DMS53 treated with DMSO at 0.1 percent for 48 hours (cell line): ENCODE results near the gene RAB4B.
"Not testable (repeated sequence)": the region's sequence is repeated elsewhere in the genome, so short reads cannot be mapped to it uniquely, and the experiment has no call there.

Source experiments
- DNase-seq: peaks from one replicate; lab custom pipeline; 2025; ENCODE audit not compliant: unreplicated experiment; lab: John Stamatoyannopoulos, UW

RAB4B gene, protein sequence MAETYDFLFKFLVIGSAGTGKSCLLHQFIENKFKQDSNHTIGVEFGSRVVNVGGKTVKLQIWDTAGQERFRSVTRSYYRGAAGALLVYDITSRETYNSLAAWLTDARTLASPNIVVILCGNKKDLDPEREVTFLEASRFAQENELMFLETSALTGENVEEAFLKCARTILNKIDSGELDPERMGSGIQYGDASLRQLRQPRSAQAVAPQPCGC

DNA sequence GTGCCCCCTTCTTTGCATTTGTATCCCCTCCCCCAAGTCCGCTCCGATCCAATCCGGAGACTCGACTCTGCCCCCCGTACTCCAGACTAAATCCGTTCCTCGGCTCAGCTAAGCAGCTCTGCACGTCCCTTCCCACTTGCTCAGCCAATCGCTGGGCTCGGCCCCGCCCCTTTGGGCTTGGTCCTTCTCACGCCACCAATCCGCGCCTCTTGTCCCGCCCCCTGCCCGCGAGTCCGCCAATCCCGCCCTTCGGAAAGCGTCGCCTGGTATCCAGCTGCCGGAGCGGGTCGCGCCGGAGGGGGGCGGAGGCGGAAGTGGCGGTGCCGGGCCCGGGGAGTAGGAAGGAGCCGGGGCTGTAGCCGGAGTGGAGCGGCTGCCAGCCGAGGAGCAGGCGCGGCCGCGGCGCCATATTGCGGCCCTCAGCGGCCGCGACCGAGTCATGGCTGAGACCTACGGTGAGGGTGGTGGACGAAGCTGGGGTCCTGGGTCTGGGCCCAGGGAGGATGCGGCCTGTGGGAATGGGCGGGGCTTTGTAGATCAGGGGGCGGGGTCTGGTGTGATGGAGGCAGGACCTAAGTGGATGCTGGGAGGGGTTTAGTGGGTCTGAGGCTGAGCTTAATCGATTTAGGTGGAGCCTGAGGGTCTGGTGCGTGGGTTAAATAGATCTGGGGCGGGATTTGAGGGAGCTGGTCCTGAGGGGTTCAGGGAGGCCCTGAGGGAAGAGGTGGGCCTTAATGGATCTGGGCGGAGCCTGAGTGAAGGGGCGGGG, at the start of gene RAB4B:
Gene RAB4B, plus strand, starts transcription at position 311 of the 769 bp plus-strand sequence. Its CDS starts 129 bp downstream, at position 440.
- peak; percentile 99 for DNase-seq

DNA sequence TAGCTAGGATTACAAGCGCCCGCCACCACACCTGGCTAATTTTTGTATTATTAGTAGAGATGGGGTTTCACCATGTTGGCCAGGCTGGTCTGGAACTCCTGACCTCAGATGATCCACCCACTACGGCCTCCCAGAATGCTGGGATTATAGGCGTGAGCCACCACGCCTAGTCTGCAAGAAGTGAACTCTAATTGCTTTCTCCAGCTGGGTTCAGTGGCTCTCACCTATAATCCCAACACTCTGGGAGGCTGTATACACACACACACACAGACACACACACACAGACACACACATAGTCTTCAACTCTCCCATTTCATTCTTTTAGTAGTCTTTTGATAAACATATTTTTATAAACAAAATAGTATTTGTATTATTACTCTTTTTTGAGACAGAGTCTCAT, 48.0 kb upstream of the RAB4B start:
- not testable (repeated sequence) for DNase-seq

DNA sequence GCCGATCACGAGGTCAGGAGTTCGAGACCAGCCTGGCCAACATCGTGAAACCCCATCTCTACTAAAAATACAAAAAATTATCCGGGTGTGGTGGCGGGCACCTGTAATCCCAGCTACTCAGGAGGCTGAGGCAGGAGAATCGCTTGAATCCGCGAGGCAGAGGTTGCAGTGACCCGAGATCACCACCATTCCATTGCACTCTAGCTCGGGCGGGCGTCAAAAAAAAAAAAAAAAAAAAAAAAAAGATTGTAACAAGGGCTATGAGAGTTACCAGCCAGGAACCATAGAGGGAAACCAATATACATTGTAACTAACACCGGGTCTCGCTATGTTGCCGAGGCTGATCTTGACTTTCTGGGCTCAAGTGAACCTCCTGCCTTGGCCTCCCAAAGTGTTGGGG, 45.7 kb upstream of the RAB4B start:
- DNase-seq = not testable (repeated sequence)

DNA sequence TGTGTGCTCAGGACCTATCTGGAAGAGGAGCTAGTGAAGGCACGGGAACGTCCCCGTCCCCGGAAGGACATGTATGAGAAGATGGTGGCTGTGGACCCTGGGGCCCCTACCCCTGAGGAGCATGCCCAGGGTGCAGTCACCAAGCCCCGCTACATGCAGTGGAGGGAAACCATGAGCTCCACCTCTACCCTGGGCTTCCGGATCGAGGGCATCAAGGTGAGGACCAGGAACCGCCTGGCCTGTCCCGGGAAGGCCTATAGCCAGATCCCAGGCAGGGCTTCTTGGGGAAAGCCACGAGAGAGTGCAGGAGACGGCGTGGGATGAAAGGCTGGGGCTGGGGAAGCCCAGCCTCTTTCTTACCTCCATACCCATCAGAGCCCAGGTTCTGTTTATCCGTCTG, 44.9 kb upstream of the RAB4B start:
- no peak for DNase-seq

DNA sequence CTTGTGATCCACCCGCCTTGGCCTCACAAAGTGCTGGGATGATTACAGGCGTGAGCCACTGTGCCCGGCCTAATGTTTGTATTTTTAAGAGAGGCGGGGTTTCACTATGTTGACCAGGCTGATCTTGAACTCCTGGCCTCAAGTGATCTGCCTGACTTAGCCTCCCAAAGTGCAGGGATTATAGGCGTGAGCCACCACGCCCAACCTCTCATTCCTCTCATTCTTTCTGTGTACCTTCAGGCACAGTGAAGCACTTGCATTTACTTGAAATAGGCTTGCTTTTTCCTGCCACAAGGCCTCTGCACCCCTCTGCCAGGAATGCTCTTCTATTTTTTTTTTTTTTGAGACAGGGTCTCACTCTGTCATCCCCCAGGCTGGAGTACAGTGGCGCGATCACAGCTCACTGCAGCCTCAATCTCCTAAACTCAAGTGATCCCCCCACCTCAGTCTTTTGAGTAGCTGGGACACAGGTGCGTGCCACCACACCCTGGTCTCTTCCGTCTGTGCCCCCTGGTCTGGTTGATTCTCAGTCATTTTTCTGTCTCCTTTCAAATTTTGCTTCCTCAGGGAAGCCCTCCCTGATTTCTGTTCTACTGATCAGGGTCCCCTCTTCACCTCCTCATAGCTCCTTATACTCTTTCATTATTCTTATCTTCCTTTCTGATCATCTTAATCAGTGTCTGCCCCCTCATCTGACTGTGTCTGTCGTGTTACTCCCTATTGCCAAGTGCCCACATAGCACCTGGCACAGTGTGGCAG, 42.9 kb upstream of the RAB4B start:
- no peak for DNase-seq

DNA sequence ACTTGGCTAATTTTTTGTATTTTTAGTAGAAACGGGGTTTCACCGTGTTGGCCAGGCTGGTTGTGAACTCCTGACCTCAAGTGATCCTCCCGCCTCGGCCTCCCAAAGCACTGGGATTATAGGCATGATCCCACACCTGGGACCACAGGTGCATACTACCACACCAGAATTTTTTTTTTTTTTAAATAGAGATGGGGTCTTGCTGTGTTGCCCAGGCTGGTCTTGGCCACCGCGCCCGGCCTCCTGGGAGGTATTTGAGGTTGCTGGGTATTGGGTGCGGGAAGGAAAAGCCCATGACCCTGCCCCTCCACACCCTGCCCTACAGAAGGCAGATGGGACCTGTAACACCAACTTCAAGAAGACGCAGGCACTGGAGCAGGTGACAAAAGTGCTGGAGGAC, 41.4 kb upstream of the RAB4B start:
- no peak for DNase-seq

DNA sequence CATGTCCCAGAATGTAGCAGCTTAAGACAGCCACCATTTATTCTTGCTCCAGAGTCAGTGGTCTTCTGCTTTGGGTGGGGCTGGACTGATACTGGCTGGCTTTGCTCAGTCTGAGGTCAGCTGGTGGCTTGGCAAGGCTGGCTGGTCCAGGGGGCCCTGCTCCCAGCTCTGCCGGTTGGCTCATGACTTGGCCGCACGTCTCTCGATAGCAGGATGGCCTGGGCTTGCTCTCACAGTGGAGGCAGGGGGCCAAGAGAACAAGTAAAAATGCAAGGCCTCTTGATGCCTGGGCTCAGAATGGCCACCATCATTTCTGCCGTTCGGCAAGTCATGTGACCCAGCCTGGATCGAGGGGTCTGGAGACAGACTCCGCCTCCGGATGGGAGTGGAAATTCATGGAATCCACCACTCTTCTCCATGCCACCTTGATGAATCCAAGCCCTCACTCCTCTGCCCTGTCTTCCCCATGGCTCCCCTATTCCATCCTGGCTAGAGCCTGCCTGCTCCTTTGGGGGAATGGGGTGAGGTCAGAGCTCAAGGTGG, 40.9 kb upstream of the RAB4B start:
- DNase-seq = no peak

DNA sequence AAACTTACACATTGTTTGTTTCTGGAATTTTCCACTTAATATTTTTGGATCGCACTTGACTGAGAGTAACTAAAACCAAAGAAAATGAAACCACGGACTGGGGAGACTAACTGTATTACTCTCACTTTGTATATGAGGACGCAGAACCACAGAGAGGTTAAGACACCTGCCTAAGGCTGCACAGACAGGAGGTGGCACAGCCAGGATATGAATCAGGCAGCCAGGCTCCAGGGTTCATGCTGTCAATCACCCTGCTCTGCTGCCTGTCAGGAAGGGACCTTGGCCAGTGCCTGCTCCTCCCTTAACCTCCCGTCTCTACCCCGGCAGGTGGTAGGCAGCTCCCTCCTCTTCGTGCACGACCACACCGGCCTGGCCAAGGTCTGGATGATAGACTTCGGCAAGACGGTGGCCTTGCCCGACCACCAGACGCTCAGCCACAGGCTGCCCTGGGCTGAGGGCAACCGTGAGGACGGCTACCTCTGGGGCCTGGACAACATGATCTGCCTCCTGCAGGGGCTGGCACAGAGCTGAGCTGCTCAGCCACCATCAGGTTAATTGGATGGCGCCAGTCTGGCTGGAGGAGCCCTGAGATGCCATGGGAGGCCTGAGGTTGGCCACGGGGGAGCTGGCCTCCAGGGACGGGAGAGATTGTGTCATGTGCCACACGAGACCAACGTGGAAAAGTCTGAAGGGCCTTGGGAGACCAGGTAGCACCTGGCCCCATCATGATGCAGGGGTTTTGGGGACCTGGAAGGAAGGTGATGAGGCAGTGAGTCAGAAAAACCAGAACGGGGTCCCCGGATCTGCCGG, 38.8 kb upstream of the RAB4B start:
- no peak for DNase-seq

DNA sequence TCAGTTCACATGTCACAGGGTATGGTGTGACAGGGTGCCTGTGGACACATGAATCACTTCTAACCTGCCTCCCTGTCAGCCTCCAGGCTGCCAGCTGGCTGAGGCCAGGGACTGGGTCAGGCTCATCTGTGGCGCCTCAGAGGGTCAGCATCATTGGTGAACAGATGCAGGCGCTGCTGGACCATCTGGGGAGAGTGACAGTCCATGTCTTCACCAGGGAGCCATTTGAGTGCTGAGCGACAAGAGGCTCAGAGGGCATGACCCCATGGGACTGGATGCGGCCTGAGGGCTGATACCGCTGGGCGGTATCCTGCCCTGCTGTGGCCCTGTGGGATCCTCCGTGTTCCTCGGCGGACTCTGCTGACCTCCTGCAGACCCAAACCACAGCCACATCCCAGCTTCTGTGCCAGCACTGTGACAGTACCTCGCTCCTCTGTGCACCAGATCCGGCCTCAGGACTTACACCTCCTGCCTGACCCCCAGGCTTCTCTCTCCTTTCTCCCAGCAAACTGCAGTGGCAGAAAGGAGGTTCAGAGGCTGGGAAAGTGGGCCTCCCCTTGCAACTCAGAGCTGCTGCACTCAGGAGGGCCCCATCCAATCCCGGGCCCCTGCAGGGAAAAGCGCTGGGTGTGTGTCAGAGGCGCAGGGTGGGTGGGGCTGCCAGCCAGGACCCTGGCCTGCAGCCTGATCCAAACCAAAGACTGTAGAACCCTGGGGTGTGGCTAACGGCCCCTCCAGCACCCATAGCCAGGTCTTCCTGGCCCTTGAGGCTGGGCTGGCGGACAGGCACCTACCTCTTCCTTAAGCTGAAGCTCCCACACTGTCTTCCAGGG, 38.0 kb upstream of the RAB4B start:
- no peak for DNase-seq

DNA sequence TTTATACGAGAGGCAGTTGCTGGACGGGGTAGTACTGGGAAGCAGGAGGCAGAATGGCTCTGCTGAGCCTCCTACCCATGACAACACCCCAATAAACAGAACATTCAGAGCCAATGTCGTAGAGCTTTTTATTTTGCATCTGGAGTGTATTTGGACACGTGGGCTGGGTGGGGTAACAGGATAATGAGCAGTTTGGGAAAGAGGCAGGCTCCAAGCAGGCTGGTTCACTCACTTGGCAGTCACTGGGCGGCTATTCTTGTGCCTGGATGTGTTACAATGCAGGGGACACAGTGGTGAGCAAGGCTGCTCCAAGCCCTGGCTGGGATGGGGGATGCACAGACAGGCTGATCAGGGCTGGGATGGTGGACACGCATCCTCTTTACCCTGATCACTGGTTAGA, 37.3 kb upstream of the RAB4B start:
- DNase-seq = no peak

DNA sequence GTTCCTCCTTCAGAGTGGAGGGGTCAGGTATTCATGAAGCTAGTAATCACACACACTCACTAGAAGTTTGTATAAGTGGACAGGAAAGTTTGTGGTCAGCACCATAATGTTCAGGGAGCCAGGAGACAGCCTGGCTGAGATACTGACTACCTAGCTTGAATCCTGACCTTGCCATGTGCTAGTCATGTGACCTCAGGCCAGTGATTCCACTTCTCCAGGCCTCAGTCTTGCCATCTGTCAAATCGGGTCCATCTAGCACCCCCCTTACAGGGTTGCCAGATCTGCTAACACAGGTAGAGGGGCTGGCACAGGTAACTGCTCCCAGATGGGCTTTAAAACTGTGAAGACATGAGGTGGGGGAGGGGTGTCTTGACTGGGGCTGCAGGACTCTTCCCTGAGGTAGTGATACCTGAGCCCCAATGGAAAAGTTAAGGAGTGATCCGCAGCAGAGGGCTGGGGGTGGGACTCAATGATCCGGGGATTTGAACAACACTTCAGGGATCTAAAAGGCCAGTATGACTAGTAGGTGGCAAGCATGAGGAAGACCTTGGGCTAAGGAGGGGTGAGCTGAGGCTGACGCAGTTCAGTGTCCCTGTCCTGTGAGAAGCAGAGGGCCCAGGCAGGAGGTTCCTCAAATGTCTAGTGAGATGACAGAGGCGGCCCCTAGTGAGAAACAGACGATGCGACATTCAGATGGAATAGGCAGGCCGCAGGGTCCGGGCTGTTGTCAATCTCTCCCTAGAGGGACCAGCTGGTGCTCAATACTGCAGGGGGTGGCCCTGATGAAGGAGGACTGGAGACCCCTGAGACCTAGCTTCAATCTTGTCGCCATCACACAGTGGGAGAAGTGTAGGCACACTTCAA, 36.3 kb upstream of the RAB4B start:
- no peak for DNase-seq

DNA sequence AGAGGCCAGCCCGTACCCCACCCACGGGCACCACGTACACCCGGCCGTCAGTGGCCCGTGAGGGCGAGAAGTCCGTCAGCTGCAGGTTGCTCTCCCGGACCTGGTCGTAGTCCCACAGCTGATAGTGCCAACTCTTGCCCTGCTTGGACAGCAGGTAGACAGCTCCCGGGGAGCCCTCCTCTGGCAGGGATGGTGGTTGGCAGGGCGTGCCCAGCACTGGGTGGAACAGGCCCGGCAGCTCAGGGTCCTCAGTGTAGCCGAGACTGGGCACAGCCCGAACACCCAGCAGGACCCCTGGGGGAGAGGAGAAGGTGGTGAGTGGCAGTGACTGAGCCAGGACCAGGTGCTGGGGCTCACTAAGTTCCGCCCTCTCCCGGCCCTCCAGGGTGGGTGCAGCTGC, 35.6 kb upstream of the RAB4B start:
- no peak for DNase-seq

DNA sequence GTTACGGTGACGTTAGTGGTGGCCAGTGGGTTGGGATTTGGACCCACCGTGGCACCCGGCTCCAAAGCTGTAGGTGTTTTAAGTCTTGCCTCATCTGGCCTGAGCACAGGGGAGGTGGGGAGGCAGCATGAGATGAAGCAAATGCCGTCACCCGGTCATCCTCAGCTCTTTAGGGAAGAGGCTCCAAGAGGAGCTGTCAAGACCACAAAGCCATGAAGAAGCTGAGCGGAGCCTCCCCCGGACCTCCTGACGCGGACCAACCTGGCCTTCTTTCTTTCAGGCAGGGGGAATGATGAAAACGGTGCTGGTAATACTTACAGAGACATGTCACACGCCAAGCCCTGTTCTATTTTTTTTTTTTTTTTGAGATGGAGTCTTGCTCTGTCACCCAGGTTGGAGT, 35.2 kb upstream of the RAB4B start:
- no peak for DNase-seq

DNA sequence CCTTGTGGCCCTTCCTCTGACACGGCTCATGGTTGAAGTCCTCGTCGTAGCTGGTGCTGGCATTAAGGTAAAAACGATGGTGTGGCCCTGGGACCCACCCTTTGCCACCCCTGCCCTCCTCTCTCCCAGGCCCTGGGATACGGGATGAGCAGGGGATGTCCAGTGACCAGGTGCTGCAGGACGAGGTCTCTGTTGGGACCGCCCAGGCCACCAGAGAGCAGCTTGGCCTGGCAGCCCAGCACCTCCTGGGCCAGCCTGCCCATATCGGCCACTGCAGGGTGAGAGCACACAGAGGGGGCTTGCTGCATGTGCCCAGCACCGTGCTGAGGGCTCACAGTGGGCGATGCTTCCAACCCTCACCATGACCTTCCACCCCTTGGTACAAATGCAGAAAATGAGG, 34.1 kb upstream of the RAB4B start:
- no peak for DNase-seq

DNA sequence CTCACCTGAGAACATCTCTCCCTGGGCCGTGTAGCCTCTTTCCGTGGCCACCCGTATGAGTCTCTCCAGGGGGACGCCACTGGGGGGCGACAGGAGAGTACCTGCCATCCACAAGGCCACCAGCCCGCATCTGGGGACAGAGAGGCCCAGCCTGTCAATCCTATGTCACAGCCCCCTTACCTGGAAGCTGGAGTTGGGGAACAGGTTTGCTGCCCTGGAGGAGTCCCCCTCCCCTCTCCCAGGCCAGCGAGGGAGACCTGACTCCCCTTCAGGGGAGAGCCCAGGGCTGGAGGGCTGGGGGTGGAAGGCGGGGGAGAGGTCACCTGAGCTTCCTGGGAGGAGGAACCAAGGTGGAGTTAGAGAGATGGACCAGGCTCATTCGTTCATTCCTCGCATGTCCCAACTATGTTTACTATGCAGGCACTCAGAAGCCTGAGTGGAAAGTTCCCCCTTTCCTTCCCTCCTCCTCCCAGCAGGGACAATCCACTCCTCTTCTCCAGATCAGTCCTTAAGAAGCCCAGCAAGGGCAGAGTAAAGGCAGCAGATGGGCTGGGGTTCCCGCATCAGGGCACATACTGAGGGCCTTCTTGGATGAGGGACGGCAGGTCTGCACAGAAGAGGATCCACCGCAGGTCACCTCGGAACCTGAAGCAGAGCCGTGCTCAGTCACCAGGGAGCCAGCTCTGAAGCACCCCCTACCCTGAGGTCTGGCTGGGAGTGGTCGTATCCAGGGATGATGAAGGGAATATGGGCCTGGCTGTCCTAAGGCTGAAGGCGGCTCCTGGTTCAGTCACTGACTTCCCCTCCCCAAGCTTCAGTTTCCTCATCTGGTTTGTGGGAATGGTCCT, 33.3 kb upstream of the RAB4B start:
- no peak for DNase-seq

DNA sequence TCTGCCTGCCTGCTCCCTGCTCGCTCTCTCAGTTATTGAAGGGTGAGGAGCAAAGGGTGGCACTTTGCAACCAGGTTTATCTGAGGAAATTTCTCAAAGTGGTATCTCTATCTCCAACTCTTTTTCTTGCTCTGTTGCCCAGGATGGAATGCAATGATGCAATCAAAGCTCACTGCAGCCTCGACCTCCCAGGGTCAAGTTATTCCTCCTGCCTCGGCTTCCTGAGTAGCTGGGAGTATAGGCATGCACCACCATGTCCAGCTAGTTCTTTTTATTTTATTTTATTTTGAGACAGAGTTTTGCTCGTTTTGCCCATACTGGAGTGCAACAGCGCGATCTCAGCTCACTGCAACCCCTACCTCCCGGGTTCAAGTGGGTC, 32.7 kb upstream of the RAB4B start:
- DNase-seq = no peak

DNA sequence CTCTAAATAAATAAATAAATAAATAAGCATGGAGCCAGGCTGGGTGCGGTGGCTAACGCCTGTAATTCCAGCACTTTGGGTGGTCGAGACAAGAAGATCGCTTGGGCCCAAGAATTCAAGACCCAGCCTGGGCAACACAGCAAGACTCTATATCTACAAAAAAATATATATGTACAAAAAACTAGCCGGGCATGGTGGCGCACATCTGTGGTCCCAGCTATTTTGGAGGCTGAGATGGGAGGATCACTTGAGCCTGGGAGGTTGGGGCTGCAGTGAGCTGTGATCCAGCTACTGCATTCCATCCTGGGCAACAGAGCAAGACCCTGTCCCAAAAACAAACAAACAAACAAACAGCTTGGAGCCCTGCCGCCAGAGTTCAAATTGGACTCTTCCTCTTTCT, 30.5 kb upstream of the RAB4B start:
- no peak for DNase-seq
